Anterior cingulate cortex (tissue), 58 donors: ENCODE measurements around the gene KCNG2.
"Not testable (repeated sequence)": the region's sequence is repeated elsewhere in the genome, so short reads cannot be mapped to it uniquely, and the experiment has no call there.

Source experiments
- DNase-seq, 58 donors: peaks; one replicate each; lab custom pipeline; 2025; lab: John Stamatoyannopoulos, UW

Gene KCNG2

GRCh38 chr18:79866889-79867574, 69.3 kb downstream of the KCNG2 start:
- no peak for DNase-seq

GRCh38 chr18:79867666-79868065, 69.9 kb downstream of the KCNG2 start:
- no peak for DNase-seq

DNA sequence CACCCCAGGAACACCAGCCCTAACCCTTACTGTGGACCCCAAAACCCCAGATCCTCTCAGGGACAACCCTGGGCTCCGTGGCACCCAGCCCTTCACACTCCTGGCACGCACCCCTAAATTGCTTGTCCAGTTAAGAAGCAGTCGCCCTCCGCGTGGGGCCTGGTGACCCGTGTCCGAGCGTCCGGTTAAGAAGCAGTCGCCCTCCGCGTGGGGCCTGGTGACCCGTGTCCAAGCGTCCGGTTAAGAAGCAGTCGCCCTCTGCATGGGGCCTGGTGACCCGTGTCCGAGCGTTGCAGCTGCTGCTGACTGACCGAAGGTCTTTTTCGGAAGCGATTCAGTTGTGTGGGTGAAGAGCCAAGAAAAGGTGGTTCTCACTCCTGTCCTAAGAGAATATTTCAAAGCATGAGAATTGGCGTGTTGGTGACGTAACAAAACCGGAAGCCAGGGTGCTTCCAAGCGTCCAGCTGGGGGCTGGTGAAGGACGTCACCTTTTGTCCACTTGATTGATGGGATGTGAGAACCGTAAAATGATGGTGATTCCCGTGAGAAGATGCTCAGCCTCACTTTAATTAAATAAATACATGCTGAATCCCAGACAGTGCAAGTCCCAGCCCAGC, 70.5 kb downstream of the KCNG2 start:
- DNase-seq: no peak

GRCh38 chr18:79868811-79869541, 71.2 kb downstream of the KCNG2 start:
- no peak for DNase-seq

- DNase-seq: no peak
Measured at GRCh38 chr18:79869591-79870300, 72.0 kb downstream of the KCNG2 start.

GRCh38 chr18:79870301-79871025, 72.7 kb downstream of the KCNG2 start:
- peak in 29 of 58 donors; percentile 19 to 70 (median 39) for DNase-seq

GRCh38 chr18:79871026-79871390, 73.3 kb downstream of the KCNG2 start:
- DNase-seq: no peak

GRCh38 chr18:79871481-79872091, 73.8 kb downstream of the KCNG2 start:
- DNase-seq: no peak

- DNase-seq: no peak
Measured at GRCh38 chr18:79872527-79873444, 75.0 kb downstream of the KCNG2 start.

DNA sequence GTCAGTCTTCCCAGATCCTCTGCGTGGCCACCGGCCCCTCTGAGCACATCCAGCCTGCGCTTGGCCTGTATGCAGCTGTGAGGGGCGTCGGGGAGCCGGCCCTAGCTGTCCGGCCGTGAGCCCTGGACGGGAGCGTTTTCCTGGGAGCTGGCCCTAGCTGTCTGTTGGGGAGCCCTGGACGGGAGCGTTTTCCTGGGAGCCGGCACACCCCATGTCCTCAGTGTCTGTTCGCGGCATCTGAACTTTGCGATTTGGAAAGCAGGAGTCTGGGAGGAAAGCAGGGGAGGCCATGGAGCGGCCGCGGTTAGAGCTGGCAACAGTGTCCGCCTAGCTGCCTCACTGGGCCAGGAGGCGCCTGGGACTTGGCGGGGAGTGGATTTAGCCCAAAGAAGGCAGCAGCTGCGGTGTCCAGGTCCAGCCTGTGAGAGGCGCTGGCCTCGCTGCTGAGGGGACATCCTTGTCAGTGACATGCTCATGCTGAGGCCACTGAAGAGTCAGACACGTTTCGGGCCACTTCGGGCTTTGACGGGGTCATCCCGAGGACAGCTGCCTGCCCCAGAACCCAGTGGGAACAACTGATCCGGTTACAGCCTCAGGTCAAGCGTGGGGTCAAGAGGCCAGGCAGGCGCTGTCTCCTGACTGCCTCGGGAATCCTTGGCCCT, 75.8 kb downstream of the KCNG2 start:
- no peak for DNase-seq

DNA sequence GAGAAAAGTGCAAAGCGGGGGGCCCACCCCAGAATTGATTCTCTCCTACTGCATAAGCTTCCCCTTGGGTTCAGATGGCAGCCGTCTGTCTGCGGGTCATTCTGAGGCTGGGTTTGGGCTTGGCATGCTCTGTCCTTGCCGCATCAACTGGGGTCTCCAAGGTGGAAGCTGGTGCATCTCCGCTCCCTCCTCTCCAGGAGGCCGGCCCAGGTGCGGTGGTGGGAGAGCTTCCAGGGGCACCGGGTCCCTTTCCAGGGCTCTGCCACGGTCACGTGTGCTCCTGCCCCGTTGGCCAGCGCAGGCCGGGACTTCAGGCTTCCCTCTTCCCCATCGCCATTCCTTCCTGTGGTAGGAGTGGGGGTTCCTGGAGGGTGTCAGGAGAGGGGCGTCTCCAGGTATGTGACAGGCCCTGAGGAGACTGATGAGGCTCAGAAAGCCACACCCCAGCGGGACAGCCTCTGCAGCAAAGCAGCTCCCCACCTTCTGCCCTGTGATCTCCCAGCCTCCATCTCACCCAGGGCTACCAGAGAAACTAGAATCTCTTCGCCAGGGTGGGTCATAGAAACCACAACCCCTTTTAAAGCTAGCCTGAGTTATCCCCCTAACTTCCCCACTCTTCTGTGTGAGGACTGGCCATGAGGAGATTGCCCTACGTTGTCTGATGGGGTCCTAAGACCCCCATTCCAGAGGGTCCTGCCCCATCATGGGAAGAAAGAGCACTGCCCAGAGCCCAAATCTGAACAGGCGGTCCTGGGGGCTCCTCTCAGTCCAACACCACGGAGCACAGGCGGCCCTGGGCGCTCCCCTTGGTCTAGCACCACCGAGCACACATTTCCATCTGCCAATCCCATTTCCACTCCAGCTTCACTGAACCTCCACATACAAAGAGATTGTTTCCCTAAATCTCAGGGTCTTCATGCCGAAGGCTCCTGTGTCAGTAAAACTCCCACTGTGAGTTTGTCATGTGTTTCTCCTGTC, 77.1 kb downstream of the KCNG2 start:
- DNase-seq: no peak

GRCh38 chr18:79875531-79875919, 77.8 kb downstream of the KCNG2 start:
- DNase-seq: no peak

DNA sequence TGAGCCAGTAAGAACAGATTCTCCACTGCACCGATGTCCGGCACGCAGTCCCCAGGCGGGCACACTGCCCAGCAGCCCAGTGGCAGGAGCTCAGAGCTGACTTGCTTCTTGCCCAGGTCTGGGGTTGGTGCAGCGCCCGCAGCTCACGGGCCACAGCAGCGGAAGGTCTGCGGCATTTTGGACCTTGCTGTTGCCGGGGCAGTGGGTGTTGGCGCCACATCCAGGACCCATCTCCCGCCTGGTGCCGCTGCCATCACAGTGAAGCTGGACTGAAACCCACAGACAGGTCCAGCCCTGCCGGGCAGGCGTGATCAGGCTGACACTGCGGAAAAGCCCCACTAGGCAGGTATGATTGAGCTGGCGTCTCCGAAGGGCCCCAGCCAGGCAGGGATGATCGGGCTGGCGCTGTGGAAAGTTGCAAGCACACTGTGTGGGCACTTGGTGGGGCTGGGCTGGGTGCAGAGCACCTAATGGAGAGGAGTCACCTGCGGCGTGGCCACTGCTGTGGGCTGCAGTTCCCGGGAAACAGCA, 78.3 kb downstream of the KCNG2 start:
- DNase-seq: peak in 1 of 58 donors; percentile 28

- DNase-seq: no peak
Measured at GRCh38 chr18:79876497-79876896, 78.8 kb downstream of the KCNG2 start.

DNA sequence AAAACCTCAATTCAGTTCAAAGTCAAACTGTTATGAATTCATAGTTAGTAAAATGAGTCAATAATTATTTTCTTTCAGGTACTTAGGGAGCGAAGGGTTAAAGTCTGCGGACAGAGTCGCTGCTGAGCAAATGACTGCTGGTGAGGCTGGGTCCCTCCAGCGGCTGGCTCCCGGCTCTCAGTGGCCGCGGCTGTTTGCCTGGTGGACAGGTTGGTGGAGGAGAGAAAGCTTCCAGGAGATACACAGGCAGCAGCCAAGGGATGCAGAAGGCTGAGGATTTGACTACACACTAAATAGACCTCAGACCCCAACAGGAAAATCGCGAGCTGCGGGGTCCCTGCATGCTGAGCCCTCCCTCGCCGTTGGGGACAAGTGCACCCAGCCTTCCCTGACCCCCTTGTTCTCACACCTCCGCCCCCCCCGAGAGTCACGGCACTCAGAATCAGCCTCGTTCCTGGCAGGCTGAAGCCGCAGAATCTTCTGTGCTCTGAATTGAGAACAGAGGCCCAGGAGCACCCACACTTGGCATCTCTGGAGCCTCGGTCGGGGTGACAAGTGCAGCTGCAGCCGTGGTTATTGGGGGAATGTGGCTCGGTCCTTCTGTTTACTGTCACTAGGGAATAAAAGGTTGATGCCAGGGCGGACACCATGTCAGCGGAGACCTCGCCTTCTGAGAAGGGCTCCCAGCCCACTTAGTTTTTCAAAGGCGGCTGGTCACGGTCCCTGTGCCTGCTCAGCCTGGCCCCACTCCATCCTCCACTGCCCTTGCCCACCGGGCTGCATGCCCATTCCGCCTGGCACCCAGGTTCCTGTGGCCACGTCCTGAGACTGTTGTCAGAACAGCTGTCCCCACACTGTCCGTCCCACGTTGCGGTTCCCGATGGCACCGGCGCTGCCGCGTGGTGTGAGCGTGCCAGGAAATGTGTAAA, 79.7 kb downstream of the KCNG2 start:
- peak in 2 of 58 donors; percentile 24 to 29 for DNase-seq

- DNase-seq: not testable (repeated sequence)
Measured at GRCh38 chr18:79878246-79878645, 80.5 kb downstream of the KCNG2 start.
